T47D (cell line): Measurements from ENCODE around the gene SUPT5H.
A peak's percentile ranks its signal among the peaks of the same experiment; 100 is the strongest.
"Not testable (repeated sequence)": the region's sequence is repeated elsewhere in the genome, so short reads cannot be mapped to it uniquely, and the experiment has no call there.

Experiments used
- DNase-seq, 2 experiments: peaks; one replicate each; pipeline versions ENCODE4 v3.0.0 to v3.0.0-alpha.2; 2011 to 2012; ENCODE audit warnings: low read depth in 1 of 2, low spot score in 1 of 2
- JUND ChIP-seq: IDR thresholded peaks from 2 replicates; pipeline ENCODE4 v1.6.1; 2012; ENCODE audit warnings: low read depth
- in situ Hi-C: cut with HindIII; loops from 2 replicates; pipeline ENCODE4 v1.10.0; 2016; ENCODE audit warnings: low sequenced_read_pairs, low pct_unique_long_range_greater_than_20kb

SUPT5H gene

DNA sequence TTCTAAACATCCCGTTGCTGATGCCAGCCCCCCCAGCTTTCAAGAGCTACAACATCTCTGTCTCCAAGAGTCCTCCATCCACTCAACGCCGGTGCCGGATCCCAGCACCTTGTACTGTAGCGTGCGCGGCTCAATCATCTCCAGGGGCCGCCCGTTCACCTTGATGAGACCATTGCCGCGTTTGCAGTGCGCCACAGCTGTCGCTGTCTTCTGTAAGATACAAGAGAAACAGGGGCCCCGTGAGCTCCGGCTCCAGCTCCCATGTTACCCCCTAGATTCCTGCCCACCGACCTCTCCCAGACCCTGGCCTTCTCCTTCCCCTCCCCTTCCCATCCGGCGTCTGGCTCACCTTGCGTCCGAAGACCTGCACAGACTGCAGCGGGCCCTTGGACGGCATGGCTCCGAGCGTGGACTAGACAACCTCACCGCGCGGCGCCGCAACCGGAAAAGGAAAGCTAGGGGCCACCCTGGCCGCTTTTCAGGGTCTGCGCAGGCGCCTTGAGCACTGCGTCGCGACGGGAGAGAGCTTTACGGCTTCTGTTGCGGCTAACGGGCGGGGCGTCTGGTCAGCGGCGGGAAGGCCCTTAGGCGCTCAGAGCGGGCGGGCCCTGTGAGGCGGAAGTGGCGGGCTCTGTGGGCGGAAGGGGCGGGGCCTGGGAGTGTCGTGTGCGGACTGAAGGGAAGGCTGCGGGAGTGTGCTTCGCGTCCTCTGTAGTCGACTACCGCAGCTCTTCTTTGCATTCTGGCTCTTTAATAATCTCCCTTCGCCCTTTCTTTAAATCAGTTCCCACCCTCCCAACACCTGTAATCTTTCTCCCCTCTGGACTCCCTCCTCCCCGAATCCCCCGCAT is 9.7 kb upstream of the SUPT5H start, which contains the start of gene RPS16:
Gene RPS16 (minus strand): TSS at position 451 of the 851 bp plus-strand sequence. CDS start 54 bp downstream, at position 397.
- no peak for TF ChIP-seq JUND
- in situ Hi-C loops: no loop called here
- DNase-seq: peak; percentile 56 to 96

DNA sequence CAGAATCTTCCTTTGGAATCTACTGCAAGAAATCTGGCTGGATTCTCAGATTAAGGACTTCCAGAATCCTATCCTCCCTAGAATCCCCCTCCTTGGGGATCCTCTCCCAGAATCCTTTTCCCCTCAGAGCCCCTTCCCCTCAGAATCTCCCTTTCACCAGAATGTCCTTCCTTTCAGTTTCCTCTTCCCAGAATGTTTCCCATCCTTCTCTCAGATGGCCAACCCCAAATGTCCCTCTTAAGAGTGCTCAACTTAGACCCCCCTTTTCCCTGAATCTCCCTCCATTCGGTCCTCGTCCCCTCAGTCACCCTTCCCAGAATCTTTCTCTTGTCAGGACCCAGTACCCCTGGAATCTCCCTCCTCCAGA is 9.0 kb upstream of the SUPT5H start:
- no peak for TF ChIP-seq JUND
- no peak for DNase-seq
- in situ Hi-C loops: no loop called here

DNA sequence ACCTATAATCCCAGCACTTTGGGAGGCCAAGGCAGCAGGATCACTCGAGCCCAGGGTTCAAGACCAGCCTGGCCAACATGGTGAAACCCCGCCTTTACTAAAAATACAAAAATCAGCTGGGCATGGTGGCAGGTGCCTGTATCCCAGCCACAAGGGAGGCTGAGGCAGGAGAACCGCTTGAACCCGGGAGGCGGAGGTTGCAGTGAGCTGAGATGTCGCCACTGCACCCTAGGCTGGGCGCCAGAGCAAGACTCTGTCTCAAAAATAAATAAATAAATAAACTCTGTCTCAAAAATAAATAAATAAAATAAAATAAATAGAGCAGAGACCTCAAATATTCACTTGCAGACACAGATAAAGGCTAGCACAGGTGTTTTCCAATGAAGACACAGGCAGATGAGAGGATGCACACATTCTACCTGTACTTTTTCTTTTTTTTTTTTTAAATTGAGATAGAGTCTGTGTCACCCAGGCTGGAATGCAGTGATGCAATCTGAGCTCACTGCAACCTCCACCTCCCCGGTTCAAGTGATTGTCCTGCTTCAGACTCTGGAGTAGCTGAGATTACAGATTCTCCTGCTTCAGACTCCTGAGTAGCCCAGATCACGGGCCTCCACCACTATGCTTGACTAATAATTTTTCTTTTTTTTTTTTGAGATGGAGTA is 7.0 kb upstream of the SUPT5H start:
- no peak for TF ChIP-seq JUND
- DNase-seq: no peak
- in situ Hi-C loops: no loop called here

DNA sequence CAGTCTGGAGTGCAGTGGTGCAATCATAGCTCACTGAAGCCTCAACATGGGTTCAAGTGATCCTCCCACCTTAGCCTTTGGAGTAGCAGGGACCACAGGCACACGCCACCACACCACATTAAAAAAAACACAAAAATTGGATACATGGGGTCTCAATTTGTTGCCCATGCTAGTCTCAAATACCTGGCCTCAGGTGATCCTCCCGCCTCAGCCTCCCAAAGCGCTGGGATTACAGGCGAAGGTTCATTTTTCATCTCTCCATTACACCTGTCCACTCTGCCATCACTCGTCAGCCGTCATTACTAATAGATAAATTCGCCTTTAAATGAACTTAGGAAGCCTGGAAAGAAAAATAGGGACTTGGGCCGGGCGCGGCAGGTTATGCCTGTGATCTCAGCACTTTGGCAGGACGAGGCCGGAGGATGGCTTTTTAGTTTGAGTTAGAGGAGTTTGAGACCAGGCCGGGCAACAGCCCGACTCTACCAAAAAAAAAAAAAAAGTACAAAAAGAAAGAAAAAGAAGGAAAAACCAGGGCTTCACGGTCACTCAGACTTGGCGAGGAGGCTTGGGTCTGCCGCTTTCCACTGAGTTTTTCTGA is 685 bp upstream of the SUPT5H start:
- in situ Hi-C loops: no loop called here
- no peak for DNase-seq
- TF ChIP-seq JUND: no peak

DNA sequence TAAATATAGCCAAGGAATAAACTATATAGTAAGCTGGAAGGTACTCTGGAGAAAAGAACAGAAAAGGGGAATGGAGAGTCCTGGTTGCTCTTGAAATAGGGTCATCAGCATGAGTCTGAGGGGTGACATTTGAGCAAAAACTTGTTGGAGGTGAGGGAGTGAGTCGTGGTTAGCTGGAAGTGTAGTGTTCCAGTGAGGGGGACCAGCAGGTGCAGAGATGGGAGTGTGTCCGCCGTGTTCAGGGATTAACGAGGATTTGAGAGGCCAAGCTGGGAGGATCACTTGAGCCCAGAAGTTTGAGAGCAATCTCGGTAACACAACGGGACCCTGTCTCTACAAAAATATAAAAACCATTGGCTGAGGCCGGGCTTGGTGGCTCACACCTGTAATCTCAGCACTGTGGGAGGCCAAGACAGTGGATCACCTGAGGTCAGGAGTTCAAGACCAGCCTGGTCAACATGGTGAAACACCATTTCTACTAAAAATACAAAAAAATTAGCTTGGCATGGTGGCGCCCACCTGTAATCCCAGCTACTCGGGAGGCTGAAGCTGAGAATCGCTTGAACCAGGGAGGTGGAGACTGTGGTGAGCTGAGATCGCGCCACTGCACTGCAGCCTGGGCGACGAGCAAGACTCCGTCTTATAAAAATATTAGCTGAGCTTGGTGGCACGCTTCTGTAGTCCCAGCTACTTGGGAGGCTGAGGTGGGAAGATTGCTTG is 1.1 kb downstream of the SUPT5H start:
- DNase-seq: no peak
- in situ Hi-C loops: no loop called here

DNA sequence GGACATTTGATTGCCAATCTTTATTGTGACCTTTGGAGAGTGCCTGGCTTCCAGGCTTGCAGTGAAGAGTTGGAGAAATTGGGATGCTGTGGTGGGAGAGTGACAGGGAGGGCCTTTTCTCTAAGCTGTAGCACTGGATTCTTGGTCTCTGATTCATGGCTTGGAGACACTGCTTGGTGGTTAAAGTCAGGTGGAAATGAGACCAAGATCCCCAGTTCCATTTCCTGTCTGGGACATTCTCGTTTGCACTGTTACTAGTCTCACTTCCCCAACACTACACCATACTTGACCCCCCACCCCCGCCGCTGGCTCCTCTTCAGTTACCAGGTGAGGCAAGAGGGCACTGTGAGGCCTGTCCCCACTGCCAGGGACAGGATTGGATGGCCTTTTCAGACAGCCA is 2.9 kb downstream of the SUPT5H start:
- no peak for TF ChIP-seq JUND
- DNase-seq: no peak
- in situ Hi-C loops: no loop called here

More for the DNA sequence above, 1.1 kb downstream of the SUPT5H start:
- no peak for TF ChIP-seq JUND

DNA sequence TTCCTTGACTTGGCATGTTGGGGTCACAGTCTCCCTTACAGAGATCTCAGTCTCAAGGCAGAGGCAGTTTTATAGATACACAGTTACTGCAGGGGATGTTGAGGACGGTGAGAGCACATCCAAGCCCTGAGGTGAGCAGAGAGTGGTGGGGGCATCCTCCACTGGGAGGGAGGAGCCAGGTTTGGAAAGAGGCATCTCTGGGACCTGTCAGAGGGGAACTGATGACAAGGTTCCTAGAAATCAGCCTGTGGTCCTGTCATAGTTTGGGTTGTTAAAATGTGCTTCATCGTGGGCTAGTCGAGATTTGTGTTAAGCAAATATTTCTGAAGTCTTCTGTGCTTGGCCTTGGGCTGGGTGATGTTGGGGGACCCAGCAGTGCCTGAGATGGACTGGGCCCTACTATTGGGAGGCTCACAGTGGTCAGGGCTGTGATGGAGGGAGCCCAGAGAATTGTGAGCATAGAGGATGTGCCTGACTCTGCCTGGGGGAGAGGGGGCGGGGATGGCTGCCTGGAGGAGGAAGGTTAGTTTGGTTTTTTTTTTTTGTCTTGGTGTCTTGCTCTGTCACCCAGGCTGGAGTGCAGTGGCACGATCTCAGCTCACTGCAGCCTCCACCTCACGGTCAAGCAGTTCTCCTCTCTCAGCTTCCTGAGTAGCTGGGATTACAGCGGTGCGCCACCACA is 3.9 kb downstream of the SUPT5H start:
- in situ Hi-C loops: no loop called here
- no peak for TF ChIP-seq JUND
- no peak for DNase-seq

DNA sequence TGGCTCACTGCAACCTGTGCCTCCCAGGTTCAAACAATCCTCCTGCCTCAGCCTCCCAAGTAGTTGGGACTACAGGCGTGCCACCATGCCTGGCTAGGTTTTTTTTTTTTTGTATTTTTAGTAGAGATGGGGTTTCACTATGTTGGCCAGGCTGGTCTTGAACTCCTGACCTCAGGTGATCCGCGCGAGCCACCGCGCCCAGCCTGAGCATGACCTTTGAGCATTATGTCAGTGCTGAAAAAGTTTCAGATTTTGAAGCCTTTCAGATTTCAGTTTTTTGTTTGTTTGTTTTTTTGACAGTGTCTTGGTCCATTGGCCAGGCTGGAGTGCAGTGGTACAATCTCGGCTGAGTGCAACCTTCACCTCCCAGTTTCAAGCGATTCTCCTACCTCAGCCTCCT is 5.9 kb downstream of the SUPT5H start:
- in situ Hi-C loops, DNase-seq: not testable (repeated sequence)

DNA sequence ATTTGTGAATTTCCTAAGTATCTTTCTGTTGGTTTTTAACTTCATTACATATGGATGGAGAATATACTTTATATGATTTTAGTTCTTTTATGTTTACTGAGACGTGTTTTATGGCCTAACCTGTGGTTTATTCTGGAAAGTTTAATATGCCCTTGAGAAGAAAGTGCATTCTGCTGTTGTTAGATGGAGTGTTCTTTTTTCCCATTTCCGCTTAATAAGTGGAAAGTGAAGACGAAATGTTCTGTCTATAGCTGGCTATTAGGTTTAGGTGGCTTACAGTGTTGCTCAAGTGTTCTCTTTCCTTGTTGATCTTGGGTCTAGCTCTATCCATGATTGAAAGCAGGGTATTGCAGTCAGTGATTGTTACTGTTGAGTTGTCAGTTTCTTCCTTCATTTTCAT is 18.0 kb downstream of the SUPT5H start:
- no peak for TF ChIP-seq JUND
- no peak for DNase-seq
- in situ Hi-C loops: no loop called here

DNA sequence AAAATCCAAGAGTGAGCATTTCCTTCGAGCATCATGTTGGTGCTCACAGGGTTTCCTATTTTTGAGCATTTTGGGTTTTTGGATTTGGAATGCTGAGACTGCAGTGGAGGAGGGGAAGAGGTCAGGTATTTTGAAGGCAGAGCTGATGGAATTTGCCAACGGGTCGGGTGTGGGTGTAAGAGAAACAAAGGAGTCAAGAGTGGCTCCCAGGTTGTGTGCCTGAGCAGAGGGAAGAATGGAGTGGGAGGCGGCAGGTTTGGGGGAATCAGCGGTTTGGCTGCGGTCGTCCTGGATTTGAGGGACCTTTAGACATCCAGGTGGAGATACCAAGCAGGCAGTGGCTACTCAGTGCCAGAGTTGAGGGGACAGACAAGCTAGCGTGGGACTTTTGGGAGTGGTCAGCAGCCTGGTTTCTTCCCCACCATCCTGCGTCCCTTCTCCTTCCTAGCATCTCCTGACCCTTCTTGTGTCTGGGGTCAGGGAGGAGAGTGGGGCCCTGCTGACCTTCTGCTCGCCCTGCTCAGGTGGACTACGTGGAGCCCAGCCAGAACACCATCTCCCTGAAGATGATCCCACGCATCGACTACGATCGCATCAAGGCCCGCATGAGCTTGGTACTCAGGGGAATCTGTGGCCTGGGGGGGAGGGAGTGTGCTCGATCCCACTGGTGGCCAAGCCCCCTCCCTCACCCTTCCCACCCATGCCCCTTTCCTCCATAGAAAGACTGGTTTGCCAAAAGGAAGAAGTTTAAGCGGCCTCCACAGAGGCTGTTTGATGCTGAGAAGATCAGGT is 20.8 kb downstream of the SUPT5H start:
- TF ChIP-seq JUND: no peak
- in situ Hi-C loops: no loop called here
- no peak for DNase-seq

DNA sequence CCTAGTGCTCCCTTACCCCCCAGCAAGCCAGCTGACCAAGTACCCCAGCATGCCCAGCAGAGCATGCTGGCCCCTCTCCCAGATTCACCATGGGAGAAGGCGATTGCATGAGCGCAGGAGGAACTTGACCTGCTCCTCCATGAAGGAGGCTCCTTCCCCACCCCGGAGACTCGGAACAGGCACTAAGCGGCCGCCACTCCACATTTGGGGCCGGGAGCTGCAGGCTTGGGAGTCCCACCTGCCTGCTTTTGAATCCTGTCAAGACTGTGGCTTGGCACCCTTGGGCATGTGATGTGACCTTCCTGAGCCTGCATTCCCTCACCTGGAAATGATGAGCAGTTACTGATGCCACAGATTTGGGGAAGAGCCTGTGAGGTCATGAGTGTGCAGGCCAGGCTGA is 22.6 kb downstream of the SUPT5H start:
- no peak for DNase-seq
- no peak for TF ChIP-seq JUND
- in situ Hi-C loops: no loop called here

DNA sequence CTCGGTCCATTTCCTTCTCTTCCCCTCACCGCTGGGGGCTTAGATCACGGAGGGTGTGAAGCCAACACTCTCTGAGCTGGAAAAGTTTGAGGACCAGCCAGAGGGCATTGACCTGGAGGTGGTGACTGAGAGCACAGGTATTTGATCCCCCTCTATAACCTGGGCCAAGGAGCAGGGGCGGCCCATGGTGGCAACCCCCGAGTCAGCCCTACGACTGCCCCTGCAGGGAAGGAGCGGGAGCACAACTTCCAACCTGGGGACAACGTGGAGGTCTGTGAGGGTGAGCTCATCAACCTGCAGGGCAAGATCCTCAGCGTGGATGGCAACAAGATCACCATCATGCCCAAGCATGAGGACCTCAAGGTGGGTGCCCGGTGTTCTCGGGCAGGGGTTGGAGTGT is 23.7 kb downstream of the SUPT5H start:
- no peak for DNase-seq
- in situ Hi-C loops: no loop called here
- no peak for TF ChIP-seq JUND
